CD4-positive, alpha-beta T cell treated with Interleukin-17A for 4 hours (primary cell): ENCODE results near the gene DTD1.

Experiments
- DNase-seq: peaks from one replicate; pipeline ENCODE4 v3.0.0-alpha.2; 2020; ENCODE audit warnings: mixed read lengths

DTD1 gene

GRCh38 chr20:18712131-18712530 is 124.3 kb downstream of the DTD1 start:
- no peak for DNase-seq

- no peak for DNase-seq
These were observed 125.0 kb downstream of the DTD1 start for GRCh38 chr20:18712882-18713281.

GRCh38 chr20:18715564-18715963 is 127.7 kb downstream of the DTD1 start:
- no peak for DNase-seq

GRCh38 chr20:18717062-18717461 is 129.2 kb downstream of the DTD1 start:
- no peak for DNase-seq

- no peak for DNase-seq
These were observed 130.3 kb downstream of the DTD1 start for GRCh38 chr20:18718129-18718528.

GRCh38 chr20:18719426-18719825 is 131.6 kb downstream of the DTD1 start:
- DNase-seq, result no peak

GRCh38 chr20:18721551-18722115 is 133.8 kb downstream of the DTD1 start:
- DNase-seq, result no peak

- DNase-seq, result no peak
These were observed 134.5 kb downstream of the DTD1 start for GRCh38 chr20:18722371-18722770.

GRCh38 chr20:18724077-18724476 is 136.2 kb downstream of the DTD1 start:
- DNase-seq, result no peak

- no peak for DNase-seq
These were observed 137.1 kb downstream of the DTD1 start for GRCh38 chr20:18724788-18725464.

- DNase-seq, result no peak
These were observed 139.2 kb downstream of the DTD1 start for GRCh38 chr20:18727032-18727508.

GRCh38 chr20:18728165-18728869 is 140.5 kb downstream of the DTD1 start:
- DNase-seq, result no peak

- DNase-seq, result no peak
These were observed 141.0 kb downstream of the DTD1 start for GRCh38 chr20:18728870-18729224.

GRCh38 chr20:18729231-18729825 is 141.5 kb downstream of the DTD1 start:
- DNase-seq, result no peak

GRCh38 chr20:18731940-18732339 is 144.1 kb downstream of the DTD1 start:
- no peak for DNase-seq

GRCh38 chr20:18734525-18735189 is 146.8 kb downstream of the DTD1 start:
- no peak for DNase-seq

- no peak for DNase-seq
These were observed 149.3 kb downstream of the DTD1 start for GRCh38 chr20:18737140-18737539.

GRCh38 chr20:18738055-18738454 is 150.2 kb downstream of the DTD1 start:
- peak; percentile 24 for DNase-seq

GRCh38 chr20:18738888-18739287 is 151.0 kb downstream of the DTD1 start:
- DNase-seq, result no peak

- DNase-seq, result no peak
These were observed 151.9 kb downstream of the DTD1 start for GRCh38 chr20:18739751-18740166.

GRCh38 chr20:18740726-18741125 is 152.9 kb downstream of the DTD1 start:
- no peak for DNase-seq

- DNase-seq, result no peak
These were observed 155.0 kb downstream of the DTD1 start for GRCh38 chr20:18742841-18743240.
